Measurements from ENCODE around the gene PTGFRN. TPM values are rescaled to one million over a fixed set of nuclear protein-coding genes. Genes with fewer than 3 reads are reported as not detected.

The PTGFRN gene
- total and polyA plus RNA-seq, 2 of the 8 experiments (the other 6 are each of a cell fraction or from before 2014, with no cell fraction given), result 13.0 to 32.6 TPM

GRCh38 chr1:117030271-117030877, 120.7 kb downstream of the PTGFRN start (continued):
- TF ChIP-seq CHD7 (IDR thresholded peaks at IDR 0.05; ENCODE audit: insufficient replicate concordance, low read length) (no peak), TEAD4 (IDR thresholded peaks at IDR 0.05; ENCODE audit: low read depth, low read length) (no peak), CBX8 (IDR thresholded peaks at IDR 0.05; ENCODE audit: borderline replicate concordance, low read depth, low read length) (no peak), CHD2 (IDR thresholded peaks at IDR 0.05; ENCODE audit: low read length) (no peak), MAX (IDR thresholded peaks at IDR 0.05) (no peak), CEBPB (IDR thresholded peaks at IDR 0.05; ENCODE audit: low read depth, low read length) (no peak), TBP (IDR thresholded peaks at IDR 0.05; ENCODE audit: low read depth, low read length) (no peak), NRF1 (IDR thresholded peaks at IDR 0.05; ENCODE audit: low read depth, low read length) (no peak), SAP30 (IDR thresholded peaks at IDR 0.05; ENCODE audit: insufficient read depth, insufficient replicate concordance, low read length) (no peak)

Data from H1 (cell line).